GM12872 (cell line): ENCODE results near the gene PRDX5.
A peak's percentile ranks its signal among the peaks of the same experiment; 100 is the strongest.

Experiments used
- TF ChIP-seq, protein P1 (sequence below): IDR thresholded peaks from 3 replicates; pipeline ENCODE4 v1.5.1; 2011; ENCODE audit warnings: low read depth, mild to moderate bottlenecking, low read length, moderate library complexity; ENCODE audit not compliant: insufficient read depth

The PRDX5 gene

DNA sequence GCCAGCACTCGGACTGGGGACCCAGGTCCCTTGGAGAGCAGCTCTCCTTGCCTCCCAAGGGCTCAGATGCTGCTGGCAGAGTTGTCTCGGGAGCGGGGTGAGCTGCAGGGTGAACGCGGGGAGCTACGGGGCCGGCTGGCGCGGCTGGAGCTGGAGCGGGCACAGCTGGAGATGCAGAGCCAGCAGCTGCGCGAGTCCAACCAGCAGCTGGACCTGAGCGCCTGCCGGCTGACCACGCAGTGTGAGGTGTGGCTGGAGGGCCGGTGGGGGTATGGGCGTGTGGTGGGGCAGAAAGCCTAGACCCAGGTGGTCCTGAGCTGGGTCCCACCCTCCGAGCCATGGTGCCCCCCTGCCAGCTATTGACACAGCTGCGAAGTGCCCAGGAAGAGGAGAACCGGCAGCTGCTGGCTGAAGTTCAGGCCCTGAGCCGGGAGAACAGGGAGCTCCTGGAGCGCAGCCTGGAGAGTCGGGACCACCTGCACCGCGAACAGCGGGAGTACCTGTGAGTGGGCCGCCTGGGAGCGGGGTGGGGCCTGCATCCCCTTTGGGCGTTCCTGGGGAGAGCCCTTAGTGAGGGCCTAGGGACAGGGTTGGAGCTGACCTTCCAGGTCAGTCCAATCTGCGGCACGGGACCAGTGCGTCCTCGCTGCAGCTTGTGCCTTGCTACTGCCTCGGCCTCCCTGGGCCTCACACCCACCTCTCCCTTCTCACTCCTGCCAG is 35.2 kb downstream of the PRDX5 start:
- TF ChIP-seq, protein P1, sequence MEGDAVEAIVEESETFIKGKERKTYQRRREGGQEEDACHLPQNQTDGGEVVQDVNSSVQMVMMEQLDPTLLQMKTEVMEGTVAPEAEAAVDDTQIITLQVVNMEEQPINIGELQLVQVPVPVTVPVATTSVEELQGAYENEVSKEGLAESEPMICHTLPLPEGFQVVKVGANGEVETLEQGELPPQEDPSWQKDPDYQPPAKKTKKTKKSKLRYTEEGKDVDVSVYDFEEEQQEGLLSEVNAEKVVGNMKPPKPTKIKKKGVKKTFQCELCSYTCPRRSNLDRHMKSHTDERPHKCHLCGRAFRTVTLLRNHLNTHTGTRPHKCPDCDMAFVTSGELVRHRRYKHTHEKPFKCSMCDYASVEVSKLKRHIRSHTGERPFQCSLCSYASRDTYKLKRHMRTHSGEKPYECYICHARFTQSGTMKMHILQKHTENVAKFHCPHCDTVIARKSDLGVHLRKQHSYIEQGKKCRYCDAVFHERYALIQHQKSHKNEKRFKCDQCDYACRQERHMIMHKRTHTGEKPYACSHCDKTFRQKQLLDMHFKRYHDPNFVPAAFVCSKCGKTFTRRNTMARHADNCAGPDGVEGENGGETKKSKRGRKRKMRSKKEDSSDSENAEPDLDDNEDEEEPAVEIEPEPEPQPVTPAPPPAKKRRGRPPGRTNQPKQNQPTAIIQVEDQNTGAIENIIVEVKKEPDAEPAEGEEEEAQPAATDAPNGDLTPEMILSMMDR = no peak

GRCh38 chr11:64353715-64354506 is 36.0 kb downstream of the PRDX5 start:
- TF ChIP-seq, protein P1 = no peak

GRCh38 chr11:64355078-64355940 is 37.4 kb downstream of the PRDX5 start:
- TF ChIP-seq, protein P1 = peak; percentile 65

DNA sequence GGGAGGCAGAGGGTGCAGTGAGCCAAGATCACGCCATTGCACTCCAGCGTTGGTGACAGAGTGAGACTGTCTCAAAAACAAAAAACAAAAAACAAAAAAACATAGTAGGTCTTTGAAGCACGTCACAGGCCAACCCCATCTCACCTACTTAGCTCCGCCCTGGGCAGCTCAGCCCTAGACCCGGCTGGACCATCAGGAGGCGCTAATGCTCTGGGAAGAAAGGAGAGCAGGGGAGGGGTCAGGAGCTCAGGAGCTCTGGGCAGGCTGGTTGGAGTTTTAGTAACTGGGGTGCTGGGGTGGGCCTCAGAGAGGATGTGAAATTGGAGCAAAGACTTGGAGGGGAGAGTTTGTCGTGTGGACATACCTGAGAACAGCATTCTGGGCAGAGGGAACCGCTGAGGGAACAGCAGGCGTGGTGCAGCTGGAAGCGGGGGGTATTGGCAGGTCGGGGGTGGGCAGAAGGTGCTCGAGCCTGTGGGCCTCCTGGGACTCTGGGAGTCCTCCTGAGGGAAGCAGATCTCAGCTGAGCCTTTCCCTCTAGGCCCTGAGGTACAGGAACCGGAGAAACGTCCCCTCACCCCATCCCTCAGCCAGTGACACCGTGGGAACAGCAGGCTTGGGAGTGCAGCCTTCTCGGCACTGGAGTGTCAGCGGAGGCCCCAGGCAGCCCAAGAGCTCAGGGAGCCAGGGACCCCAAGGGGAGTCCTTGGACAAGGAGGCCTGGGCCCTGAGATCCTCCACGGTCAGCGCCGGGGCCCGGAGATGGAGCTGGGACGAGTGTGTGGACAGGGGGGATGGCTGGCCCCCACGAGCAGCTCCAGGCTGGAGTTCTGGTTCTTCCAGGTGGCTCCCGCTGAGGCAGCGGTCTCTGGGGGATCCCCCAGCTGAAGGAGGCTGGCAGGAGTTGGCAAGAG is 38.8 kb downstream of the PRDX5 start:
- TF ChIP-seq, protein P1 = peak; percentile 46; the same call in 2 of the 3 replicates

DNA sequence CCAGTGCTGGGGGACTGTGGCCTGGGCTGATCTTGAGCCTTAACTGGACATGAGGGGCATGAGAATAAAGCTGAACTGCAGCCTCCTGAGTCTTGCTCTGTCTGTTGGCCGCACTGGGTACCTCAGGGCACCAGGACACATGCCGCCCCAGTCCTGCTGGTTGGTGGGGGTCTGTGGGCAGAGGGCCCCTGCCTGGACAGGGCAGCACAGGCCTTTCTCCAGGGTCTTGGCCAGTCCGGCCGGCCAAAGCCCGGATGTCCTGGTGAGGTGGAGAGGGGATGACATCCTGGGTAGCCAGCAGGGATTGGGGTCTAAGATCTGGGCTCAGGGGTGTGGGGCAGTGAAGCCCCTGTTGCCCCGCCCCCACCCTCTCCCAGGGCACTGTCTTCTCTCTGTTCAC is 39.5 kb downstream of the PRDX5 start:
- TF ChIP-seq, protein P1 = no peak

DNA sequence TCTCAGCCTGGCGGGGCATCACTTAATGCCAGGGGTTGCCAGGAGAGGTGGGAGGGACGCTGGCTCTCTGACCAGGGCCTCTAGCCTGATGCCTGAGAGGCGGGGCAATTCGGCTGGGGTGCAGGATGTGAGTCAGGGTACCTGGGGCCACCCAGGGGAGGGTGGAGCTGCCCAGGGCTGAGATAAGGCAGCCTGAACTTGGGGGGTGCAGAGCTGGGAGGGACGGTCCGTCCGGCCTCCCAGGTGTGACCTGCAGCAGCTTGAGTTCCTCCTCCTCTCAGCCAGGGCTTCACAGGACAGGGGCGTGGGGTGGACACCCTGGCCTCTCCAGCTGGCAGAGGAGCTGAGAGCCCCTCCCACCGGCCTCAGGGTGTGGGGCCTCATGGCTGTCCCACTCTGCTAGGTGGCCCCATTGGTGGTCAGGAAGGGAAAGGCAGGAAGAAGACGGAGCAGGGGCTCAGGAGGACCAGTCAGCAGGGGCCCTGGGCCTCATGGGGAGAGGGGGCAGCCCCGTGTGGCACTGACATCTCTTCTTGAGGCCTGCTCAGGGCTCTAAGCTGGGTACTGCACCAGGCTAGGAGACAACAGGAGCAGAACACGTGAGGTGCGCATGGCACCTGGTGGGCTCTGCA is 40.1 kb downstream of the PRDX5 start:
- TF ChIP-seq, protein P1 = no peak
